ENCODE results near the gene ROPN1B.

The ROPN1B gene

DNA sequence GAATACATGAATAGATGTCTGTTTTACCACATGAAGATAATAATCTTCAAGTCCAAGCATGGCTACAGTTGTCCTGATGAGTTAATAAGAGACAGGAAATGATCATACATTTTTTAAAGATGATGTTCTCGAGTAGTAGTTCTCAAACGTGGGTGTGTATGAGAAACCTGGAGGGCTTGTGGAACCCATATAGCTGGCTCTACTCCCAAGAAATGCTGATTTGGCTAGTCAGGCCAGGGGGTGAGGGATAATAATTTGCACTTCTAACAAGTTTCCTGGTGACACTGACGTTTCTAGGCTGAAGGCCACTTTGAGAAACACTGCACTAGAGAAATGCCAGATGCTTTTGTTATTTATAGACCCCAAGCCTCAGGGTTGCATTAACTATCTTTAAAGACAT is 37.0 kb downstream of the ROPN1B start:
- DNase-seq, result no peak

DNA sequence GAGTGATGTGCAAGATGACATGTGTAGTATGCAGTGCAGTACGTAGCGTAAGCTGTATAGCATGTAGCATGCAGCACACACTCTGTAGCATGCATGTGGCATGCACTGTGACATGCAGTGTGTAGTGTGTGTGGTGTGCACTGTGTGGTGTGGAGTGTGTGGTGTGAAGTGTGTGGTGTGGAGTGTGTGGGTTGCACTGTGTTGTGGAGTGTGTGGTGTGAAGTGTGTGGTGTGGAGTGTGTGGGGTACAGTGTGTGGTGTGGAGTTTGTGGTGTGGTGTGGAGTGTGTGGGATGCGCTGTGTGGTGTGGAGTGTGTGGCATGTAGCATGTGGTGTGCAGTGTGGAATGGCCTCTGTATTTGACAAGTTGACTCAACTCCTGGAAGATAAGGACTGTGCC is 39.2 kb downstream of the ROPN1B start:
- DNase-seq, result no peak

DNA sequence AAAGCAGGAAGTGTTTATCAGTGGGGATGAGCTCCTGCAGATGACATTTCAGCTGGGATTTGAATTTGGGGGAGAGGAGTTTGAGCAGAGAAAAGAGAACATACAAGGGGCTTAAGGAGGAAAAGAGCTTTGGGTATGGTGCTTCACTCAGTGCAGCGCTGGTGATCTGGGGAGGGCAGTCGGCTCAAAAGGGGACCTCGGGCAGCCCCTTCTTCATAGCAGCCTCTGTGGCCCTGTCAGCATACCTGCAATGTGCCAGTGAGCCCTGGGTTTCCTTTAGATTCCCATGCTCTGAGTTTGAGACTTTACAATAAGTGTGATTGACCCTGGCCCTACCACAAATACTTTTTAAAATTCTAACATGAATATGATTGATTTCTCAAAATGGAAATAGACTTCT is 40.2 kb downstream of the ROPN1B start:
- DNase-seq, result no peak

DNA sequence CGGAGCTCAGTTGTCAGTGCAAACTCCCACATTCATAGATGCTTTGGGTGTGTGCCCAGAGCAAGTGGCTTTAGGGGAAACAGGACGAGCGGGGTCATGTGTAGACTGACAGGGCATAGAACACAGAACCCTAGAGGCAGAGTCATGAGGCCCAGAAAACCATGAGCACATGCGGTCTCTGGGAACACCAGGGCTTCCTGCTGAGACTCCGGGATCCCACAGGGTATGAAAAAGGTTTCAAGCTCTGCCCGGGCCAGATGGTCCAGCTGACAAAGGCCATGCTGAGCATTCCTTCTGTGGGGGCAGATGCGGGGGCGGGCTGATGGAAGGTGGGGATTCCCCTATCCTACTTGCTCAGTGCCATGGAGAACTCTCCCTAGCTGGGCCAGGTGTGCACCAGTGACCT is 44.8 kb downstream of the ROPN1B start:
- no peak for DNase-seq

DNA sequence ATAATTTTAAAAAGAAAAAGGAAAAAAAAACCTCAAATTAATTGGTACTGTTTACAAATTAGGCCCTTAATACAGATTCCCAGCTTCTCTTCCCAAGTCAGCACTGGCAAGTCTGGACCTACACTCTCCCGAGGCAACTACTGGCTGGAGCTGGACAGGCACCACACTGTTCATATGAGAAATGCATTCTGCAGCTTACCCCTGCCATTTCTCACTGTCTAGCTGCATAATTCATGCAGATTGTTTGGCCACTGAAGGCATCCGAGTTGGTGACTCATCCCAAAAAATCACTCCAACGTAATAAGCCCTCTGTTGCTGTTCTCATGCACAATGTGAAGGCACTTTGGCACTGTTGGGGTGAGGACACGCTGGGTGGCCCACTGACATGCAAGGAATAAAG is 45.3 kb downstream of the ROPN1B start:
- no peak for DNase-seq

DNA sequence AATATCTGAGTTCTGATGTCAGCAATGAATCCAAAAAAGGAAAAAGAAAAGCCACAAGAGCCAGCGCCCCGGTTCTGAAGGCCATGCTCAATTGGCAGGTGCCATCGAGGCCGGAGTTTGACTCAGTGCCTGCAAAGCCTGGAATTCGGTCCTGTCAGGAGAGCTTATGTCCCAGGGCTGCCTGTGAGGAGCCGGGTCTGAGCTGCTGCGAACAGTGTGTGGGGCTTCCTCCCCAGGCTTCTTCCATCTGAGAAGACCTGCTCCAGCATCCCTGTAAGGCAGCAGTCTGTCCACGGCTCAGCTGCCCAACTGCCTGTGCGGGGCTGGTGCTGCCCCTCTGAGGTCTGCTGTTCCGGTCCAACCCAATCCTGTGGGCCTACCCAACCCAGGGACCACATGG is 46.1 kb downstream of the ROPN1B start:
- DNase-seq, result no peak

DNA sequence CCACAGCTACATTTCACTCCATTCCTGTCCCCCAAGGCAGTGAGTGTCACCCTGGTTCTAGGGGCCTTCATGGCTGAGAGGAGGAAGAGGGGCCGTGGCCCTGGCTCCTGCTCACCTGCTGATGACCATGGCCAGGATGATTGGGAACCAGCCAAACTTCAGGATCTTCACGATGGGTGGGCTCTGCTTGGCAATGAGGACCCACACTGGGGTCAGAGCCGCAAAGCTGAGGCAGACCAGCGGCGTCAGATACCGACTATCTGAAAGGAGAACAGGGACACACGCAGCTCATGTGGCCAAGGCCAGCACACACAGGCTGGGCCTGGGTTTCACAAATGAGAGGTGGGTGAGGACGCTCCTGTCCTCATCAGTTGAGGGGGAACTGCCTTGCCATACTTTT is 47.6 kb downstream of the ROPN1B start:
- DNase-seq, result no peak

DNA sequence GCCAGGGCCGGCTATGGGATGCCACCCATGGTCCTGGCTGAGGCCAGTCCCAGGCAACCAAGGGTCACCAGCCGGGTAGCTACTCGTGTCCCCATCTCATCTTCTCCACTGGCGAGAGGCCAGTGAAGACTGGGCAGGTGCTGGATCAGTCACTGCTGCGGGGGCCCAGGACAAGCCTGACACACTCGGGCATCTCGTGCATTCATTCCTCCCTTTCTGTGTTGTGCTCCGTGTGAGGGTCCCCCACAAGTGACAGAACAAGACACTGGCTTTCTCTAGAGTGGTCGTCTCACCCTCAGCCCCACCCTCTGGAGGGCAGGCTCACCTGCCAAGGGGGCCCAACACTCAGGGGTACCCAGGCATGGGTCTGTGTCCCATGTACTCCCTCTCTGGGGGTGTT is 48.4 kb downstream of the ROPN1B start:
- no peak for DNase-seq

DNA sequence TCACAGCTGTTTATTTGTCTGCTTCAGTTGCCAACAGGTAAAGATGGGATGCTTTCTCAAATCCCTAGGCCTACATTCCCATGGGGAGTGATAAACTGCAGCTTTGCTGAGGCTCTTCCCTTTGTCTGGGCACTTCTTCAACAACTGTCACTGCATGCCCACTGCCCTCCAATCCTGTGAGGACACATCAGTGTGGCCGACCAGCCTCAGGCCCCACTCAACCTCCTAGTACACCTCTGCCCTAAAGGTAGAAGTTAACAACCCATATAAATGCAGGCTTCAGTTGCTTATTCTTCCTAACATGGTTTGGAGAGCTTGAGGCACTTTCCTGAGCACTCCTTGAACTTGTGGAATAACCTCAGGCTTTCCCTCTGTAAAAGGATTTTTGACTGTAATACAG is 49.6 kb downstream of the ROPN1B start:
- DNase-seq, result no peak

DNA sequence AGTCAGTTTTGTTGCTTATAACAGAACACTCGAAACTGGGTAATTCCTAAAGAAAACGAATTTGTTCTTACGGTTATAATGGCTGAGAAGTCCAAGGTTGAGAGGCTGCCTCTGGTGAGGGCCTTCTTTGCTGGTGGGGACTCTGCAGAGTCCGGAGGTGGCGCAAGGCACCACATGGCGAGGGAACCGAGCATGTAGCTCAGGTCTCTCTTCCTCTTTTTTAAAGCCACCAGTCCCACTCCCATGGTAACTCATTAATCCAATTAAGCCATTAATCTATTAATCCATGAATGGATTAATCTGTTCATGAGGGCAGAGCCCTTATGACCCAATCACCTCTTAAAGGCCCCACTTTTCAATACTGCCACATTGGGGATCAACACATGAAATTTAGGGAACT is 50.0 kb downstream of the ROPN1B start:
- DNase-seq, result no peak

DNA sequence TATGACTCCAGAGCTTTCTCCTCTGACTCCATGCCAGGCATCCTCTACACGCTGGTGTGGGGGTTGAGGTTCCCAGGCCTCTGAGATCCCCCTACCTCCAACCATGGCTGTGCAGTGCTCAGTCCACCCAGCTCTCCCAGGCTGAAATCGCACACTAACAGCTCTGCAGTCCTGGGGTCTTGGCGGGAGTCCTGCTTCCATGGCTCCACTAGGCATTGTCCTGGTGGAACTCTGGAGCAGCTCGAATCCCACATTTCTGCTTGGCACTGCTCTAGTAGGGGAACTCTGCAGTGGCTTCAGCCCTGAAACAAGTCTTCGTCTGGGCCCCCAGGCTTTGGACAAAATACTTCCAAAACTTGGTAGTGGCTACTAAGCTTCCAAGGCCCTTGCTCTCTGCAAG is 50.7 kb downstream of the ROPN1B start:
- no peak for DNase-seq

DNA sequence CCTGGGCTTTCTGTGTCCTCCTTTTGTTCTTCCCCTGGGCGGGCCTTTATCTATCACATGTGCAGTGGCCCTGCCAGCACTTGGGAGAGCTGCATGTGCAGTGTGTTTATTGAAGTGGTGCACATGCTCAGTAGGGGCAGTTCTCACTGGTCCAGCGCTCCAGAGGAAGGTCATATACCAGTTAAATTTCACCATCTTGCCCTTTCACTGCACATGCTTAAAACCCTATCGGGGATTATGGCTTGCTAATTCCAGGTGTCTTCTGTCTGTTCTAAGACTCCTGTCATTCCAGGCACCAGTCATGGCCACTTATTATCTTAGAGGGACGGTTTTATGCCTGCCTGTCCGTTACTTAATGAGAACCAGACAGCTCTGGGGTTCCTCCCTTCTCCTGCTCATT is 52.2 kb downstream of the ROPN1B start:
- DNase-seq, result no peak

DNA sequence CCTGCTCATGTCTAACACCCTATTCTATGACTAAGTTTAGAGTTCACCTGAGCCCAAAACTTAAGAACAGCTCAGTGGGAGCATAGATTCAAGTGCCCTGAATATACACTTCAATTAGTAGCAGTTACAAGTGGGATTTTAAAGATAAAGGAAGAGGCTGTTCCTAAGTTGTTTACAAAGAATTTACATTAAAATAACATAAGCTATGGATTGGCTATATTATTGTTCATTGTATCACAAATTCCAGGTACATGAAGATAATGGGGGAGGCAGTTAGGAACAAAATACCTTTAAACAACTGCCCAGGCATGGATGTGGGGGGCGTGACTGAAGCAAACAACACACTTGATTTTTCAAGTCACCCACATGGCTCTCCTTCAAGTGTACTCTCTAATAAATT is 52.7 kb downstream of the ROPN1B start:
- DNase-seq, result no peak

DNA sequence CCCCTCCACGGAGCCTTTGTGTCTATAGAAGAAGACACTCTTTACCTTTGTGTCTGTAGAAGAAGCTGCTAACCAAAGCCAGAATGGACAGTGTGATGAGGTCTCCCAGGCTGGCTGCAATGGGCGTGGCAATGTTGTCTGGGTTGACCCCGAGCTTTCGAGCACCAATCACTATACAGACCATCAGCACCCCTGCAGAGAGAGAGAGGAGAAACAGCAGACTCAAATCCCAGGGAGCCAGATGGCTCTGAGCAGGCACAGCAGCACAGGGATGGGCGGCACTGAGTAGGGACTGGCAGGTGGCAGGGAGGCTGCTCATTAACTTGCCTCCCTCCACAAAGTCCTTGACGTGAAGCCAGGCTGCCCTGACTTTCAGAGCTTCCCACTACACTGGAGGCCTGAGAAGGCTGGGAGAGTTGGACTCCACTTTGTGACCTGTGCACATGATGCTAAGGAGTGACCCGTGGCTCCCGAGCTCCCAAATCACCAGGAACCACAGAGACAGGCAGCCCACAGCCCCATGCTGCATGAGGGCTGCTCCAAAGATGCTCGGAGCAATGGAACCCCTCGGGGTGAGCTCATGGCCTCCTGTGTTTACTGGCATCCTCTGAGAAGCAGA is 53.9 kb downstream of the ROPN1B start:
- no peak for DNase-seq

DNA sequence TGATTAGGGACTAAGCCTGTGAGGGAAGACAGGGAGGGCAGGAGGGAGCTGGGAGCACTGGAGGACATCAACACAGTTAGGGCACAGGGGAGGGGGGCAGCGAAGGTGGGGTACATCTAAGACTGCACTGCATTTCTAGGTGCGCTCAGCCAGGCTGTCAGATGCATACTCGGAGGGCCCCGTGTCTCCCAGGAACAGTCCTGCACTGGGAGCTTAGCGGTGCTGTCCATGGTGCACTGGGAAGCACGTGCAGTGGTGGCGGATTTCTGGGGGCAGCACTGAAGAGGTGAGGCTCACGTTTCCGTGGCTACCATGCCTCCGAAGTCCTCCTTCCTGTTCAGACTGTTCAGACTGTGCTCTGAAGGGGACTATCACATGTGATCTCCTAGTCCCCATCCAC is 54.4 kb downstream of the ROPN1B start:
- no peak for DNase-seq

DNA sequence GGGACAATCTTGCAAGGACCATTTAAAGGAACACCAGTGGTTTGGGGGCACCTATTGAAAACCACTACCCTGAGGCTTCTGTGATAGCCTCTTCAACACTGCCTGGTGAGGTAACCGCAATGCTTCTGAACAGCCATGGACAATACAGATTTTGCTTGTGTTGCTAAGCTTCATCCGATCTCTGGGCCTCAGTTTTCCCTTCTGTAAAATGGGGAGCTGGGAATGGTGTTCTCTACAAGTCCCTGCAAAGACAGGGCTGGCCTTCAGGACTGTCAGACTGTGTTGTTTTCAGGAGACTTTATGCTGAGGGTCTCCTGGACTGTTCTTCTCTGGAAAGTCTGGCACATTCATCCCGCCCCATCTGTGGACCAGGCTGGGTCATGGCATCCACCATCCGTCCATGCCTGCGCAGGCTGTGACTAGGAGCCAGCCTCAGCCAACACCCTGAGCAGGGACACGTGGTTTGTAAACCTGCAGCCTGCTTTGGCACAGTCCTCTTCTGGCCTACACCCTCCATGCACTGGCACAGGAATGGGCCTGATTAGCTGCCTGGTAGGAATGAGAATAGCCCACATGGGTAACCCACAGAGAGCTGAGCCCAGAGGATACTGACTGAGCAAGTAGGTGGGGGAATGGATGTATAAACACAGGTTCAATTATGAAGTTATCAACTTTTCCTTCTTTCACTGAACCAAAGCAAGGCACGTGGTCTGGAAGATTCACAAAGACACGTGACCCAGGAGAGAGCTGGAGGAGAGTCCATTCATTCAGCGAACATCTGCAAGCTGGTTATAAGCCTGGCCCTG is 55.3 kb downstream of the ROPN1B start:
- DNase-seq, result no peak

DNA sequence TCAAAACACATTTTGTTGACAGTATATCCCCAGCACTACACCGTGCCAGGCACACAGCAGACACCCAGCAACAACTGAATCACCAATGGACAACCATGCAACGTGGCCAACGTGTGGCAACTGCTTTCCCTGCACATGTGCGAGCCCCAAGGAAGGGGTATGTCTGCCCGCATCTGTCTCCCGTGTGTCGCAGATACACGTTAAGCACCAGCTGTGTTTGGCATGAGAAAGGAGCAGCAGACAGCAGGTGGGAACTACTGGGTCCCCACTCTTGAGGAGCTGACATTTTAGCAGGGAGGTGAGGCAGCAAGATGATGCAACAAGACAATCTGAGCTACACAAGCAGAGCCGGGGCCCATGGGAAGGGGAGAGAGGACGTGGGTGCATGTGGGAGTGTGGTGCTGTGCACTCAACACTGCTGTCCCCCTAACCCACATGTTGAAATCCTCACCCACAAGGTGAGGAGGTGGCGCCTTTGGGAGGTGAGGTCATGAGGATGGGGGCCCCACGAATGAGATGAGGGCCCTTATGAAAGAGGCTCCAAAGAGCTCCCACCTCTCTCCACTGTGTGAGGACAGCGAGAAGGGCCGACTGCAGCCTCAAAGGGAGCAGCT is 56.2 kb downstream of the ROPN1B start:
- no peak for DNase-seq

DNA sequence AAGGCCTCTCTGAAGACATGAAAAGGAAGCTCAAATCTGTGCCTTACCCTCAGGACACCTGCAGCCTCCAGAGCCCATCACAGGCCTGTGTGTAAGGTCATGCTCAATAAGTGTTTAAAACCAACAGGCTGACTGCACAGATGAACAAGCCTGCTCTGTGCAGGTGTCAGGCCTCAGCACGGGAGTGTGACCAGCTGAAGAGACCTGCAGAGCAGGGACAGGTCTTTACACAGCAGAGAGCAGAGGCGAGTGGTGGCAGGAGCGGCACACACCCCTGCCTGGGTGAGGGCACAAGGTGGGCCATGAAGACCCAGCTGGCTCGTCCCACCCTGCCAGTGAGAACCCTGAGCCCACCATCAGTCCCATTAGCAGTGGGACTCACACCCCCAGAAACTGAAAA is 56.9 kb downstream of the ROPN1B start:
- DNase-seq, result no peak

DNA sequence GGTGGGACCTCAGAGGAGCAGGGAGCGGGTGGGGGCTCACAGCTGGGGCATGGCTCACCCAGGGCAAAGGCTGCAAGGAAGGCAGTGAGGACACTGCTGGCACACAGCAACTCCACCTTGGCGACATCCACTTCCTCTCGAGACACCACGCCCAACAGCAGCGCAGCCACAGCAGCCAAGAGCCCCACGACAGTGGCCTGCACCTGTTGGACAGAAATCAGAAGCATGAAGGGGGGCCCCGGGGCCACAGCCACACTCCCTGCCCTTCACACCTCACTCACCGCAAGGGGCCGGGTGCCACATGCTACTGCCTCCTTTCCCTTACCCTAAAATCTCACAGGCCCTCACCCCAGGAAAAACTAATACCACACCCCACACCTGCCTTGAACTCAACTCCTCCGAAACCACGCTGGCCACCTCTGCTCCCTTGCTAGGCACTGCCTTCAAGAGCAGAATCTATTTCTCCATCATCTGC is 57.3 kb downstream of the ROPN1B start:
- DNase-seq, result no peak

DNA sequence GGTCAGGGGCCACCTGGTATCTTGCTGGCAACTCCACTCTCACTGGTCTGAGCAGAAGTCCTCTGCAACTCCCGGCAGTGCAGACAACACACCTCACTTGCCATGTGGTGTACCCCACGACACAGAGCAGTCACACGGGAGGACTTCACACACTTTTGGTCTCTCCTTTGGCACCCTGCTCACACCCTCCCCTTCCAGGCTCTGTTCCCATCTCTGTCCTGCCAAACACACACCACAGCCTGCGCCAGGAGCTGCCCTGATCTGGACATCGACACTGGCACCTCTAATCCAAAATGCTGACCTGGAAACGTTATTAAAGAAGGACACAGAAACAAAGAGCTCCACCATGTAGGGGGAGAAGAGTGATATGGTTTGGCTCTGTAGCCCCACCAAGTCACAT is 57.8 kb downstream of the ROPN1B start:
- DNase-seq, result no peak

DNA sequence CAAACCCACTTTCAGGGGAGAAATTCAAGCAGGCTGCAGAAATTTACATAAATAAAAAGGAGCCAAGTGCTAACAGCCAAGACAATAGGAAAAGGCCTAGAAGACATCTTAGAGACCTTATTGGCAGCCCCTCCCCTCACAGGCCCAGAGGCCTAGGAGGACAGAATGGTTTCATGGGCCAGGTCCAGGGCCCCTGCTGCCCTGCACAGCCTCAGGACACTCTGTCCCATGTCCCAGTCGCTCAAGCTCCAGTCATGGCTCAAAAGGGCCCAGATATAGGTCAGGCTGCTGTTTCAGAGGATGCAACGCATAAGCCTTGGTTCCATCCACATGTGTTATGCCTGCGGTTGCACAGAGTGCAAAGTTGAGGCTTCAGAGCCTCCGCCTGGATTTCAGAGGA is 59.1 kb downstream of the ROPN1B start:
- no peak for DNase-seq

DNA sequence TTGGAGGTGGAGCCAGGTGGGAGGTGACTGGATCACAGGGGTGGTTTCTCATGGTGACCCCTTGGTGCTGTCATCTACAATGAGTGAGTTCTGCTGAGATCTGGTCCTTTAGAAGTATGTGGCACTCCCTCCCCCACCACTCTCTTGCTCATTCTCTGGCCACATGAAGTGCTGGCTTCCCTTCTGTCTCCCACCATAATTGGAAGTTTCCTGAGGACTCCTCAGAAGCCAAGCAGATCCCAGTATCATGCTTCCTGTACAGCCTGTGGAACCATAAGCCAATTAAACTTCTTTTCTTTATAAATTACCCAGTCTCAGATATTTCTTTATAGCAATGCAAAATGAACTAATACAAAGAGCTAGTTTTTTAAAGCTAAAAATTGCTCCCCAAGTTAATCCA is 60.3 kb downstream of the ROPN1B start:
- DNase-seq, result no peak

DNA sequence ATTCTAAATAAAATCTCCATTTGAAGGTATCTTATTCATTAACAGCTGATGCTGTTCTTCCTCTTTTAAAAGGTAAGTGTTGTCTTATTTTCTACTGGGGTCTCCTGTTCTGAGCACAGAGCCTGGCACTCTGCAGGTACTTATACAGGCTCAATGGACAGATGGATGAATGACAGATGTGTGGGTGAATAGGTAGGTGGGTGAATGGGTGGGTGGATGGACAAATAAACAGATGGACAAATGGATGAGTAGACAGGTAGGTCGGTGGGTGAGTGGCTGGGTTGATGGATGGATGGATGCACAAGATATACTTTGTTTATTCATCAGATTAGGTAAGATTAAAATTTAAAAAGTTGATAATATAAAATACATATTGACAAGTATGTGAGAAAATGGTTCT is 61.5 kb downstream of the ROPN1B start:
- no peak for DNase-seq

DNA sequence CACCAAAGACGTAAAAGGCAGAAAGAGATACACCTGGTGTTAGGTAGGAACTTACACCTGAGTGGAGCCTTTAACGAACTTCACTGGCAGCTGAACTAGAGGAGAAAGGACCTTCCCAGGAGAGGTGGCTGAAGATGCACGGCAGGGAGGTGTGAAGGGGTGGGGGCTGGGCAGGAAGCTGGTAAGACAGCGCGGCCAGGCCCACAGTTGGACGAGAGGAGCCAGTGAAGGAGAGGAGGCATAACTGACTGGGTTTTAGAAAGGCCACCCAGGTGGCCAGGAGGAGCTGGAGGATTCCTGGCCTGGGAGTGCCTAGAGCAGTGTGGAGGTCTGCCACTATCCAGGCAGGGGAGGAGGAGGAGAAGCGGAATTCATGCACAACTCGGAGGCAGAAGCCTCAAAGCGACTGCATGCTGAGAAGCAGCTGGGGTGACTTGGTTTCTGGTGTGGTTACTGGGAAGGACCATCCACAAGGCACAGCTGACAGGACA is 63.0 kb downstream of the ROPN1B start:
- DNase-seq, result no peak

Data from activated effector memory CD4-positive, alpha-beta T cell treated with anti-CD3 and anti-CD28 coated beads, Interleukin-2, amount 50 U/mL, for 16 hours (primary cell).